Measurements from ENCODE around the gene PRKRA.
A peak's percentile ranks its signal among the peaks of the same experiment; 100 is the strongest.
"Not testable (repeated sequence)": the region's sequence is repeated elsewhere in the genome, so short reads cannot be mapped to it uniquely, and the experiment has no call there.

Gene PRKRA

GRCh38 chr2:178450774-178451525 is at the start of gene PRKRA, which contains the start of gene PJVK:
TSS of gene PRKRA (minus strand) at chr2:178451175. CDS start at chr2:178451030, 145 bp downstream.
TSS of gene PJVK (plus strand) at chr2:178451378. CDS start at chr2:178453410, 2,032 bp downstream.
- peak within 1 kb of the TSS; percentile 90 for H3K4me3 ChIP-seq (ENCODE audit: low read depth, low read length)

DNA sequence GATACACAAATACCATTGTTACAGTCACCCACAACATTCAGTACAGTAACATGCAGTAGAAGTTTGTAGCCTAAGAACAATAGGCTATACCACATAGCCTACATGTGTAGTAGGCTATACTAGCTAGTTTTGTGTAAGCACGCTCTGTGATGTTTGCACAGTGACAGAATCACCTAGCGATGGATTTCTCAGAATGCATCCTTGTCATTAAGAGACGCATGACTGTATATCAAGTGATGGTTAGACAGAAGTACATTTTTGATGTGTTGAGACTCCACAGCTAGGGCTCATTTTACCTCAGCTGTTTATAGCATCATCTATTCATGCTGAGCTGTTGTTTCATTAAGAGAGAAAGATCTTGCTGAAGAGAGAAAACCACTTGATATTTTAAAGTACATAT is 48.7 kb upstream of the PRKRA start:
- no peak overlapping the region for H3K4me3 ChIP-seq (ENCODE audit: low read depth, low read length)

DNA sequence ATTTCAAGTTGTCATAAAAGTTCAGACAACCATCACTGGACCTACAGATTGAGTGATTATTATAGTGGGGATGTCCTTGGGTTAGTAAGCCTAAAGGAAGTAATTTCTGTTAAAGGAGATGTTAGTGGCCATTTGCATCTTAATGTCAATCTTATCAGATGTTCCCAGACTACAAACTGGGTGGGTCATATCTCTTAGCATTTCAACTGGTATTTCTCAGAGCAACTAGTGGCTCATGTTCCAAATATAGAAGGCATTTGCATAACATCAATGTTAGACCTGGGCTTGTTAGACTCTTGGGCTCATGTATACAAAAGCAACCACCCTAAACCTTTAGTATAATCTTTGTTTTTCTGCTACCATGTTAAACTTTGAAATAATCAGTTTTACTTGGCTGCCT is 47.2 kb upstream of the PRKRA start:
- no peak overlapping the region for H3K4me3 ChIP-seq (ENCODE audit: low read depth, low read length)

DNA sequence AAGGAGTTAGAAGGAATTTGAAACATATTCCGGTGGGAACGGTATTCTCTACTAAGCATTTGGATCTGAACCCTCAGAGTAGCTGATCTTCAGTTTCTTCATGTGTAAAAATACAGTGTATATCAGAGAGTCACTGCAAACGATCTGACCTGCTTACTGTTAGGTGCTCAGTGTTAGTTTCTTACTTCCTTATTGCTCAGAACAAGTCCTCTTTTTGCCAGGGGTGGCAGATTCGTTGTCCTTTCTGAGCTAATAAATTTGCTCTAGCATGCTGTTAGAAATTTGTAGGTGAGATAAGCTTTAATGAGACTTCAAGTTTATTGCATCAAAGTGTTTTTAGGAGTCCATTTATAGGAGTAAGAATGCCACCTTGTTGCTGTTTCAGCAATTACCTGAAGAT is 45.1 kb upstream of the PRKRA start:
- H3K4me3 ChIP-seq (ENCODE audit: low read depth, low read length), result no peak overlapping the region

GRCh38 chr2:178491612-178492011 is 40.6 kb upstream of the PRKRA start:
- H3K4me3 ChIP-seq (ENCODE audit: low read depth, low read length), result no peak overlapping the region

GRCh38 chr2:178485356-178485755 is 34.4 kb upstream of the PRKRA start:
- no peak overlapping the region for H3K4me3 ChIP-seq (ENCODE audit: low read depth, low read length)

DNA sequence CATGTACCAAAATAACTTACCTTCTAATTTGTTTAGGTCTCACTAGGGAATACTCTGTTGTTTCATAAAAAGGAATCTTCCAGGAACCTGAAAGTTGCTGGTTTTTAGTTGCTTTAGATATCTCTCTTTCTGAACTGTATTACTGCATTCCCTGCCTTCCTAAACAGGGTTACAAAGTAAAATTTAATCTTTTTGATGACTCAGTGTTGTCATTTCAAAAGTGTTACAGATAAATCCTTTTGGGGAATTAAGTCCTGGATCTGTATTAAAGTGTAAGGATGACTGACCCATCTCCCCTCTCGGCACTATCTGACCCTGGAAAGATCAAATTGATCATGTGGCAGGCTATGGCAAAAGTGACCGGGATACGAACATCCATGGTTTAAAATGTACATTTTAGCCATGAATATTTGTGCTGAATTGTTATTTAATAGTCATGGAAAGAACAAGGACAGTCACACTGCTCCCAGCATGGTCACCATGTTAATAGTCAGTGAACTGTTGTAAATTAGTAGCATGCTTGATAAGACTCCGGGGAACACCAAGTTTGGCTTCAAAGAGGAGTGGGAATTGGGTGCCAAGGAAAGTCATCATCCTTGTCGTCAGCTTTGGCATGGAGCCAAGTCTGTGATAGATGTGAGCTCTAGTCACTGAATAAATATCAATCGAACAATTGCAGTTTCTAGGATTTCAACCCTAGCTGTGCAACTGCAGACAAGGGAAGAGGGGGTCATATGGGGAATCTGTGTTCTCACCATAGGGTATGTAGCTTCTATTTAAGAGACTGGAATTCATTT is 33.5 kb upstream of the PRKRA start:
- H3K4me3 ChIP-seq (ENCODE audit: low read depth, low read length), result no peak overlapping the region

- H3K4me3 ChIP-seq (ENCODE audit: low read depth, low read length), result no peak overlapping the region
Observed at GRCh38 chr2:178482437-178482836, 31.5 kb upstream of the PRKRA start.

DNA sequence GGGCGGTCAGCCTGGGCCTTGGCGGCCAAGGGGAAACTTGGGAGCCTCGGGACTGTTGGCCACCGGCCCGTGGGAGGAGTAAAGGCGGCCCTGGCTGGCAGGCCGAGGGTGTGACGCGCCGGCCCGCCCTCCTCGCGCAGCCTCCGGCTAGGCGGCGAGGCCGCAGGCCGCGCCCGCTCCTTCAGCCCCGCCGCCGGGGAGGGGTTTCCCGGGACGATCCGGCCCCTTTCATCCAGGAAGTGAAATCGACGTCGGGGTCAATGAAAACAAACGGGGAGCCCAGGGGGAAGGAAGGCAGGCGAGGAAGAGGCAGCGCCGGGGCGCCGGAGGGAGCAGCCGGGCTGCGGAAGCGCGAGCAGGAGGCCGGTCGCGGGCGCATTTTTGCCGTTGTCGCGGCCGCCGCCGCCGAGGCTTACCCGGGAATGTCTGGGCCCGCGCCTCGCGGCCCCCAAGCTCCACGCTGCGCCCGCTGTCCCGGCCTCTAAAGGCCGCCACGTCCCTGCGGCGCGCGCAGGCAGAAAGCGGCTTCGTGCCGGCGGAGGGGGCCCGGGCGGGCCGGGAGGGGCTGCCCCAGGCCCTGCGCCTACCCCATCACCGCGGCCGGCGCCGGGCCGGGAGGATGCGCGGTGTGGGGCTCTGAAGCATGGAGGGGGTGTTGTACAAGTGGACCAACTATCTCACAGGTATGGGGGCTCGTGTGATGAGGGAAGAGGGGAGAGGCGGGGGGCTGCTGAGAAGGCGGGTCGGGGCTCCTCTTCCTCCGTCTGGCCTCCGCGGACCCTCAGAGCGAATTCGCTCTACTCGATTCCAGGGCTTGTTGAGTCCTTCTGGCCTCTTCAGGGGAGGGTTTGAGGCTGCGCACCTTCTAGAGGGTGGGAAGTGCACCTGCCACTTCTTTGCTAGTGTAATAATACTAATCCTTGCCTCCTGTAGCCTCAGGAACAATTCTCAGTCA is 29.5 kb upstream of the PRKRA start, which contains the start of gene PLEKHA3:
PLEKHA3 (plus strand) TSS at position 231 of the 955 bp plus-strand sequence; CDS start at position 644, 413 bp downstream.
- peak within 1 kb of the TSS; percentile 74 for H3K4me3 ChIP-seq (ENCODE audit: low read depth, low read length)

- peak overlapping the region; percentile 74 for H3K4me3 ChIP-seq (ENCODE audit: low read depth, low read length)
Observed at GRCh38 chr2:178479758-178480226, 28.8 kb upstream of the PRKRA start.

GRCh38 chr2:178479275-178479616 is 28.3 kb upstream of the PRKRA start:
- H3K4me3 ChIP-seq (ENCODE audit: low read depth, low read length), result no peak overlapping the region

- H3K4me3 ChIP-seq (ENCODE audit: low read depth, low read length), result peak within 1 kb of the TSS; percentile 83
Observed at GRCh38 chr2:178478439-178479274, 27.7 kb upstream of the PRKRA start, which contains the start of gene FKBP7. TSS of gene FKBP7 (minus strand) at chr2:178478600. CDS start at chr2:178478499, 101 bp downstream.

- H3K4me3 ChIP-seq (ENCODE audit: low read depth, low read length), result peak overlapping the region; percentile 83
Observed at GRCh38 chr2:178478130-178478438, 27.1 kb upstream of the PRKRA start.

DNA sequence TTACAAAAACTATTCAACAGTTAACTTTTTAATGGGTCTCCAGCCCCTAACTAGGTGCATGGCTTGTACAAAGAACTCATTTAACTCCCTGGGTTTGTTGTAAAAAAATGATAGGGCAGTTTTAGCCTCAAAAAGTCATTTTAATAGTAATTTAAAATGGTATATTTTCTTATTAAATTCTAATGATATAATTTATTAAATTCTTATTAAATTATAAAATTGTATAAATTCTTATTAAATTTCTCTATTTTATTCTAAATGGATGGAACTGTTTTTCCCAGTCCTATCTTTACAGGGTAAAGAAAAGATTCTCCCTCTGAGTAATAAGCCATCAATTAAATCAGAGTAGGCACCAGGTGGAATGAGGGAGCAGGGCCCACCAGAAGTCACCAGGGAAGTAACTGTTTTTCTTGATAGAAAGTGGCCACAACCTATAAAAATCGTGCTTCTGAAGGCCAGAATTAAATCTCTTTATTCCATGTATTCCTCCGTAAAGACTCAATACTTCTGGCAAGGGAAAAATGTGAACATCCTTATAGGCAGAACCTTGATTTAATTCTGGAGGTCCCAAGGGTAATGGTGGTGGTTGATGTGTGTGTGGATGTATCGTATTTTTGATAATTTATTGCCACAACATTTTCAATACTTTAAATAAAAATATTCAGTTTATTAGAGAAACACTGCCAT is 26.6 kb upstream of the PRKRA start:
- peak overlapping the region; percentile 83 for H3K4me3 ChIP-seq (ENCODE audit: low read depth, low read length)

- H3K4me3 ChIP-seq (ENCODE audit: low read depth, low read length), result no peak overlapping the region
Observed at GRCh38 chr2:178476477-178476876, 25.5 kb upstream of the PRKRA start.

DNA sequence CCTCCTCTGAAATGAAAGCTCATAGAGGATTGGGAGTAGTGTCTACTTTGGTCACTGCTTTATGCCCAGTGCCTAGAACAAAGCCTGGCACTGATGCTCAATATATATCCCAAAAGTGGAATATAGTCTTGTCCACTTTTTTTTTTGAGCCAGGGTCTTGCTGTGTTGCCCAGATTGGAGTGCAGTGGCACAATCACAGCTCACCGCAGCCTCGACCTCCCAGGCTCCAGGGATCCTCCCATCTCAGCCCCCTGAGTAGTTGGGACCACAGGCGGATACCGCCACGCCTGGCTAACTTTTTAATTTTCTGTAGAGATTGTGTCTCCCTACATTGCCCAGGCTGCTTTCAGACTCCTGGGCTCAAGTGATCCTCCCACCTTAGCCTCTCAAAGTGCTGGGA is 23.6 kb upstream of the PRKRA start:
- H3K4me3 ChIP-seq (ENCODE audit: low read depth, low read length), result no peak overlapping the region

- no peak overlapping the region for H3K4me3 ChIP-seq (ENCODE audit: low read depth, low read length)
Observed at GRCh38 chr2:178473931-178474330, 23.0 kb upstream of the PRKRA start.

DNA sequence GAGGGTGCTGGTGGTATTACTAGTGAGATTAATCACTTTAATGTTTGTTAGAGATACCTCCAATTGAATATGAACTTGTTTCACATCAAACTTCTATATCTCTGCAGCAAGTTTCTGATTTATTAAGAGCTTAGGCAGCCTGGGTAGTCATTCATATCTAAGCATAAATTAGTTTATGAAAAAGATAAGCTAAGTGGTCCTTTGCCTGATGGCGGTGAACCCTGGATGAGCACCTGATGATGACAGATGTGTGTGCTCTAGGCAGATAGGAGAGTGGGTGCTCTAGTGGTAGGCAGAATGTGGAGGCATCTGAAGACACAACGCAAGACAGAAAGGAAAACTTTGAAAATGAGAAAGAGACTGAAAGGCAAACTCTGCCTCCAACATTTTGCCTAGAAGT is 22.4 kb upstream of the PRKRA start:
- no peak overlapping the region for H3K4me3 ChIP-seq (ENCODE audit: low read depth, low read length)

GRCh38 chr2:178471313-178471712 is 20.3 kb upstream of the PRKRA start:
- not testable (repeated sequence) for H3K4me3 ChIP-seq (ENCODE audit: low read depth, low read length)
